Measurements from ENCODE around the gene TCP11.
A peak's percentile ranks its signal among the peaks of the same experiment; 100 is the strongest.

TCP11 gene

DNA sequence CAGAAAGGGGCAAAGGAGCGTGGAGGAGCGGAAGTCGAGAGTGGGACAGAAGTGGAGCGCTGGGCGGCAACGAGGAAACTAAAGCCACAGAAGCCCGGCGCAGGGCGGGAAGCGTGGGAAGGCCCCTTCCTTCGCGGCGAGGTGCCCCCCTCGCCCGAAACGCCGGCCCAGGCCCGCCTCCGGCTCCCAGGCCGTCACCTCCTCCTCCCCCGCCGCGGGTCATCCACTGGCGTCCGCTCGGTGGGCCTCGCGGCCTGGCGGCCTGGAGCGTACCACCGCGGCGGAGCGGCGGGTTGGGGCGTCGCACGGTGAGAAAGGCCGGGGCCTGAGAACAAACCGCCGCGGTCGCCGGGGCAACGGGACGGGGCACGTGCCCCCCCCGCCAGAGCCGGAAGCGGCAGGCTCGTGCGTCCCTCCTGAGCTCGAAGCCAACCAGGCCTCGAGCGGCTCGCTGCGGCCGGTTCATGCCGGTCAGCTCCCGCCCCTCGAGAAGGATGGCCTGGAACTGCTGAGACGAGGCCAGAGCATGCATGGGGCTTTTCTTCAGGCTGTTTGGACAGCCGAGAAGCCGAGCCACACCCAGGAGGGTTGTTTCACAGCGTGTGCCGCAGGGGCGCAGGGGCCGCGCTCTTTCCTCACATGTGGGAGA is at the start of gene TCP11:
TSS of gene TCP11 (minus strand) at position 333 of the 649 bp plus-strand sequence. CDS start 469 bp downstream, outside the sequence.
- no peak for DNase-seq

DNA sequence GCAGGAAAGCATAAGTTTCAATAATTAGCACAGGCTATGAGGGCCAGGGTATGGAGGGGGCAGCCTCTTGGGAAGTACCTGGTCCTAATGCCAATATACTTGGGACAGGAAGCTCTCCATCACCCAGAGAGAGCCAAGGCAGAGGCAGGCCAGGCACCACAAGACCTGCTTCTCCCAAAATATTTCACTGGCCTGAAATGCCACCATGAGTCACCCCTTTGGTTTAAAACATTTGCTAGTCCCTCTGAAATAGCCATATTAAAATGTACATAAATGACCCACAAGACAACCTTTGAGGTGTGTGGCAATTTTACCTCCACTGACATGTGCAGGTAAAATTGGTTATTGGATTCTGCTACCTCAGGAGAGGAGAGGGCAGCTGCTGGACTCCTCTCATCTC is 49.2 kb upstream of the TCP11 start:
- DNase-seq, result no peak

DNA sequence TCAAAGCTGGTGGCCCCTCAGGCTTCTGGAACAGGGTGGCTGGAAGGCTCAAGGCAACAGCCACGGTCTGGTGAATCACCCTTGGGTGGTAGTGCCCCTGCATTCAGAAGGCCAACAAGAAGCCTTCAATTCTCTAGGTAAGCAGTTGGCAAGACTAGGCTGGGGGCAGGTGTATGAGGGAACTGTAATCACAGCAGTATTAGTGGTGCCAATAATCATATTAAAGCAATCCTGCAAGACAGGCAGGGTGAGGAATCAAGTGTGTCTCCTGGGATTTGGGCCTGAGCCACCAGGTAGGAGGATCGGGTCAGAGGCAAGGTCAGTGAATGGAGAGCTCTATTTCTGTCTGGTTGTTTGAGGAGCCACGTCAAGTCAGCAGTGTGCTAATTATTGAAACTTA is 47.7 kb upstream of the TCP11 start:
- DNase-seq, result no peak

DNA sequence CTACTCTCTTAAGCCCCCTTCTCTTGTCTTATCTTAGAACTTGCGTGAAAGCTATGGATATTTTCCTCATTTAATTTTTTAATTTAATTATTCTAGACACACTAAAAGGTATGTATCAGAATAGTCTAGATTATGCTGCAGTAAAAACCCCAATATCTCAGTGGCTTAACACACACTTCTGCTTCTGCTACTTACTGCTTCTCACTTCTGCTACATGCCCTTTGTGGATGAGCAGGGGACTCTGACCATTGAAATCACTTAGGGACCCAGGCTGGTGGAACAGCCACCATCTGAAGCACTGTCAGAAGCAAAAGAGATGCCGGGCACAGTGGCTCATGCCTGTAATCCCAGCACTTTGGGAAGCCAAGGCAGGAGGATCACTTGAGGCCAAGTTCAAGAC is 45.4 kb upstream of the TCP11 start:
- no peak for DNase-seq

DNA sequence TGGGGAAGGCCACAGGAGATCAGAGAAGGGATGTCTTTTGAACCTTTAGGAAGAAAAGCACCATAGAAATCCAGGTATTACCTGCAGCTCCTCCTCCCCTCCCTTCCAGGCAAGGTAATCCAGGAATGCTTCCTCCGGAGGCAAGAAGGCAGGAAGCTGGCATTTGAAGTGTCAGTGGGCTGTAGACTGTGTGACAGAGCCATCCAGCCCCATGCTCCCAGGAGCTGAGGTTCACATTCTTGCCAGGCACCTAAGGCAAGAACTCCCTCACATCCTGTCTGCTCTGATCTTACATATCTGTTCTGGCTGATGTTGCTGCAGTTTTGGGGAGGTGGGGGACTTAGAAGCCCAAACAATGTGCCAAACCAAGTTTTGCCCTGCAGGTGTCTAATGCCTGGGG is 44.8 kb upstream of the TCP11 start:
- DNase-seq, result no peak

DNA sequence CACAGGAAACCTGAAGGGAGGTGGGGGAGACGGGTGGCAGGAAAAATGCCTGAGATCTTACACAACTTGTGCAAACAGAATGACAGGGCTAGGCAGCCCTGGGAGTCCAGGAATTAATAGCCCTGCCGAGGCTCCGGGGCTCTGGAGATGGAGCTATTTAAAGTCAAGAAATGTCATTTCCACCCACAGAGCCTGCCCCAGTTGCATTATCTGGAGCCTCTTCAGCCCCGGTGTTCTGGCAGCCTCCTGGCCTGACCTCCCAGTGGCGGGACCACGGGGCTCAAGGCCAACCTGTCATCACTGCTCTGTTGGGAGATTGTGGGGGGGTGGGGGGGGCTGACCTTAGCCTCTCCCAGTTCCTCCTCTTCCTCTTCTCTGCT is 44.2 kb upstream of the TCP11 start:
- no peak for DNase-seq

DNA sequence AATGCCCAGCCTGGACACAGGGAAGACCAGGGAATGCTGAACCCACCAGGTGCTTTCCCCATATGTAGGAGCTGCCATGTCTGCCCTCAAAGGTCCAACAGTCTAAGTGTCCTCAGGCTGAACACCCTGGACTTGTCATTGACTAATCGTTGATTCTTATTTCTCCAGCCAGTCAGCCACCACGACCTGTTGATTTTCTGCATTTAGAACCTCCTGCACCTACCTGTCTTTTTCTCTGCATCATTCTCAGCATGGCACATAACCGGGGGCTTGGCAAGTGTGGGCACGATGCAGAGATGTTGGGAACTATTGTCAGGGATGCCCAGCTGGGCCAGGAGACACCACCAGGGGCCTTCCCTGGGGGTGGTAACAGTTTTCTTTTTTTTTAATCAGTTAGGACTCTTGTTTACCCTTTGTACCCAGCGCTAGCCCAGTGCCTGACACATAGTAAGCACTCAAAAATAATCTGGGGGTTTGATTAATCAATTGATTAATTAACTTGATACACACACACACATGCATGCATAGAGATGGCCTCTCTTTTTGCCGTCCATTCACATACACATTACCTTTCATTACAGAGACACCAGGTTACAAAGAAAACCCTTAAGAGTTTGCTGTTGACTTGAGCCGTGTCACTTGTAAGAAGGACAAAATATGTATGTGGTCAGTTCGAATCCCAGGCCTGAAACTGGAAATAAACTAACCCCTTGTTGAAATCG is 43.6 kb upstream of the TCP11 start:
- DNase-seq, result no peak

DNA sequence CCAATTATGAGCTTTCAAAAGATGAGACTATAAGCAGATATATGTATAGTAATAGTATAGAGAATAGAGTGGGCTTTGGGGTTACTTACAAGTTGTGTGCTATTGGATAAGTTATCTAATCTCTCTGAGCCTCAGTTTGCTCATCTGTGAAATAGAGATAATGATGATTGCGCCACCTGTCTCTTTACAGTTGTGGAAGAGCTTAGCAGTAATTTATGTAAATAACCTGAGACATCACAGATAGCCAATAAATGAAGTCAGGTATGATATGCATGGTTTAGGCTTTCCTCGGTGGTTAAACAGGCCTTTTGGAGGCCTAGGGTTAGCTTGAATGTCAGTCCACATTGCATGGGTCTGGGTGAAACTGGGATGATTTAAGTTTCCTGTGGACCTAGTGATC is 42.8 kb upstream of the TCP11 start:
- DNase-seq, result no peak

DNA sequence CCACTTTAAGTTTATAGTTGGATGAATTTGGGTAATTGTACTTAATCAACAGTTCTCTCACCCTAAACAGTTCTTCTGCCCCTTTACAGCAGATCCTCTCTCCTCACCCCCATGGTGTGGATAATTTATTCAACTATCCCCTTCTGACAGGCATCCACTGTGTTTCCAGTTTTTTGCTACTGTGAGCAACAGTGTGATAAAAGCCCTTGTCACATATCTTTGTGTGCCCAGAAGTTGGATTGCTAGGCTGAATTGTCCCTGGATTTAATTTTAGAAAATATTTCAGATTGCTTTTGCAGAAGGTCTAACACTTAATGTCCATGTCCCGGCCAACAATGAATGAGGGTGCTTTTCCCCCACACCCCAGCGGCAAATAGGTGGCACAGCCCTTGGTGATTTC is 42.1 kb upstream of the TCP11 start:
- DNase-seq, result no peak

DNA sequence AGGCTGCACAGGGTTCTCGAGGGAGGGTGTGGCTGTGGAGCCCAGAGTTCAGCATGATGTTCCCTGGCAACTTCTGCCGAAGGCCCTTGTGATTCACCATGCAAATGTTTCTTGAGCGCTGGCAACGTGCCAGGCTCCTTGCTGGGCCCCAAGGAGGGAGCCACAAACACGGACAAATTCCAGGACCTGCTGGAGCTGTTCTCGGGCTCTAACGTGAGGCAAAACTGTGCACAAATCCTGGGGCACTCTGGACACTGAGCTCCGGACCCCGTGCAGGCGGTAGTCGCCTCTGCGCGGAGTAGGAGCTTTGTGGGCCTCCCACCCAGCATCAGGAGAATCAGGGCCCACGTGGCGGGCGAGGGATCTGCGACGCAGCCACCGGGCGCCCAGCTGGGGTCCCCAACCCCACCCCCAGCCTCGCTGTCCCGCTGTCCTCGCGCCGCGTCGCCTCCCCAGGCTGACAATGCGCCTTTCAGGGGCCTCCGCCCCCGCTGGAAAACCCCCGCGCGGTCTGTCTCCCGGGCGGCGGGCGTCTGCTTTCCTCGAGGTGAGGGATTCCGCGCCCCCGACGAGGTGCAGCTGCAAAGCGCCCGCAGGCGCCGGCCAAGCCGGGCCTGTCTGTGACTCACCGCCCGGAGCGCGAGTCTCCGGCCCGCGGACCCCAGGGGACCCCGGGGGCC is 40.9 kb upstream of the TCP11 start:
- DNase-seq, result peak in 2 of 56 donors; percentile 5 to 38

DNA sequence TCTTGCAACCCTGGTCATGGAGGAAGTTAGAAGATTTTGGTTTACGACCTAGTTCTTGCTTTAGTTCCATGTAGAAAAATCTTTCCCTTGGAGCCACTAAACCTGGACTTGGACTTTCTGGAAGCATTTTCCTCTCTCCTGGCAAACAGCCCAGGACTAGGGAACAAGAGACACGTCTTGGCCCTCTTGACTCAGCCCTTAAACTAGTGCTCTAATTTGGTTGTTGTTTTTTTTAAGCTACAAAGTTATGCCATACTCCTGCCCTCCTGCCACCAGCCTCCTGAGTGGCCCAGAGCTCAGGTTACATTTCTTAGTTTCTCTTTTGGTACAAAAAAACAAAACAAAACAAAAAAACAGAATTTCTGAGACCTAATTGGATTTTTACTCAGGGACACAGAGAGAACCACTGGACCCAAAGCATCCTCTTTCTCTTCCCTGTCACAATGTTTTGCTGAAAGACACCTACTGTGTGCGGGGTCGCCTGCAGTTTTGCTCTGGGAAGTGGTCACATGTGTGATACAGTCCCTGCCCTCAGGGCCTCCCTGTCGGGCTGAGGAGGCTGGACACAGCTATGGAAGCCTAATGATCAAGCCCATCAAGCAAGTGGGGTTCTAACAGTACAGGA is 40.3 kb upstream of the TCP11 start:
- DNase-seq, result no peak

DNA sequence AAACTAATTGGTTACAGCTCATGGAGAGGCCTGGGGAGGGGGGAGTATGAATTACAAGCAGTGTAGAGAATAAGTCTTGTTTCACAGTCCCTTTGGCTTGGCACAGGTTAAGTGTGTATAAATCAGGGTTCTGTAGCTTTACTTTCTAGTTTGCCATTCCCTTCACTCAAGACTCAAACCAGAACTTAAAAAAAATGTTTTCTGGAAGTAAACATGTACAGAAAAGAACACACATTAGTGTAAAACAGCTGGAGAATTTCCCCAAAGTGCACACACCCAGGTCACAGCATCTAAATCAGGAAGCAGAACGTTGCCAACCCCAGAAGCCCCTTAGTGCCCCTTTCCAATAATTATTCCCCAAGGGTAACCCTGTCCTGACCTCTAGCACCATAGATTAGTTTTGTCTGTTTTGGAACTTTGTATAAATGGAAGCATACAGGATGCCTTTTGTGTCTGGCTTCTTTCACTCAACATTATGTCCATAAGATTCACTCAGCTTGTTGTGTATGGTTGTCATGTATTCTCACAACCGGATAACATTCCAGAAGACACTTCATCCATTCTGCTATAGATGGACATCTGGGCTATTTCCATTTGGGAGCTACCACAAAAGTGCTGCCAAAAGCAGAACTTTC is 38.9 kb upstream of the TCP11 start:
- DNase-seq, result no peak

DNA sequence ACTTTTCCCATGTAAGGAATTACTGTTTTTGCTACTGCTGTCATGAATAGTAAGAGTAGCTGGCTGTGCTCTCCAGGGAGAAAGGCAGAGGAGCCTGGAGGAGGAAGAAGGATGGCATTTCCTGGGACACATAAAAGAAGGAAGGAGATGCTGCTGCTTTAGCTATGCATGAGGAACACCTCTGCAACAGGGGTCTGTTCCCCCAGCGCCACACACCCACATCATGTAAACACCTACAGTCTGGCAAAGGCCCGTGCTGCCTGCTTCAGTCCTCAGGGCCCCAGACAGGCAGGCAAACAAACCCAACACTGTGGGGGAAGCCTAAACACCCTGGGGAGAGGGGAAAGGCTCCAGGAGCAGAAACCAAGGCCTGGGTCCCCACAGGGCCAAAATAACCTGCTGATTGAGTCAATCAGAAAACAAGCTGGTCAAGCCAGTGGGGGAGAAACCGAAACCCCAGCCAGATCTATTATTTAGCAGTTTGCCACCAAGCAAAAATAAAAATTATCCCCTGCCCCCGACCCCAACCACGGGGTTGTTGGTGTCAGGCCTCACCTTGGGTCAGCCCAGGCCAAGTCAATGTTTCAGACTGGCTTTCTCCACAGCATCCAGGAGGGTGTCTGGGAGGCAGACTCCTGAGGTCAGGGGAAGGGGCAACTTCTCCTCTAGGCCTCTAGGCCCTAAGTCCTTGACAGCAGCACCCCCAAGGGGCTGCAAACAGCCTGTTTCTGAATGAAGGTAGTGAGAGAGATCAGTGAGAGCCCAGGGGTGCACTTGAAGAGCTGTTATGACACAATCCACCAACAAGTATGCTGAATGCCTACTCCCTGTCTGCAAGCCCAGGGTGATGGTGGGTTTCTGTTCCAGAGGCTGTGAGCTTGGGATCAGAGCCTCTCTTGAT is 38.0 kb upstream of the TCP11 start:
- DNase-seq, result no peak

DNA sequence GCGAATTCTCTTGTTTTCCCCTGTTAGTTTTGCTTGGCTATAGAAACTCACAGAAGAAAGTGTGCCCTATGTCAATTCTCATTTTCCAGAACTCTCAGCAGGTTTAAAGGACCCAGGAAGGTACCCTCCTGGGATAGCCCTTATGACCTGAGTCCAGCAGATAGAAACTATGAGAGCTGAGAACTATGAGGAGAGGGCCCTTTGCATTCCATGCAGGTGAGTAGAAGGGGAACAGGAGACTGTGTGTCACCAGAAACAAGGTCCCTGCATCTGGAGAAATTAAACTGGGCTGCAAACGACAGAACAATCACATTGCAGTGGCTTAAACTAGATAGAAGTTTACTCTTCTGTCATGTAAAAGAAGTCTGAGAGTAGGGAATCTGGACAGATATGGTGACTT is 36.9 kb upstream of the TCP11 start:
- no peak for DNase-seq

DNA sequence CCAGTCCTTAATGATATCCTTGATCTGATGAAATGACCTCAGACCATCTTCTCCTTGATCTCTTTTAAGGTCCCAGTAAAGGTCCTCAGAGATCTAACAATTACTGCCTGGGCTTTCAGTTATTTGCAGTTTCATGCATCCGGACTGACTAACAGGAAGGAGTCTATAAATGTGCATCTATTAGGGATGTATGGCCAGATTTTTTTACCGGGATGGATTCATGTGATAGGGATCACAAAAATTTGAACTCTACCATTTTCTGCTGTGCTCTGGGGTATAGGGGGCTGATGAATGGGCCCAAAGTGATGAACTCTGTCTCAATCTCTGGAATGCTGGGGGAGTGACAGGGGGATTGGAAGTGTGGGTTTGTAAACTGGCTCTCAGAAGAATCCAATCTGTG is 36.5 kb upstream of the TCP11 start:
- DNase-seq, result no peak

DNA sequence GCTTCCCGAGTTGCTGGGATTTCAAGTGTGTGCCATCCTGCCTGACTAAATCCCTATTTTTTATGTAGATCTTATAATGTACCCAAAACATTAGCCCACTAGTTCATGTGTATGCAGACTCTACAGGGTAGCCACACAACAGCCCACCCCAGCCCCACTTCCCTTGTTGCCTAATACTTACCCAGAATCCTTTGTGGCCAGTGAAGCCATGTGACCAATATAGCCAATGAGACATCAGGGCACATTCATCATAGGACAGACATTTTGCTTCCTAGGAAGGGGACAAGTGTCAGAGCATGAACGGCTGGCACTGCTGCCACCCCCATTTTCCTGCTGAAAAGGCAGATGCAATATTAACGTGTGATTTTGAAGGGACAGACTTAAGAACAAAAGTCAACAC is 36.0 kb upstream of the TCP11 start:
- no peak for DNase-seq

DNA sequence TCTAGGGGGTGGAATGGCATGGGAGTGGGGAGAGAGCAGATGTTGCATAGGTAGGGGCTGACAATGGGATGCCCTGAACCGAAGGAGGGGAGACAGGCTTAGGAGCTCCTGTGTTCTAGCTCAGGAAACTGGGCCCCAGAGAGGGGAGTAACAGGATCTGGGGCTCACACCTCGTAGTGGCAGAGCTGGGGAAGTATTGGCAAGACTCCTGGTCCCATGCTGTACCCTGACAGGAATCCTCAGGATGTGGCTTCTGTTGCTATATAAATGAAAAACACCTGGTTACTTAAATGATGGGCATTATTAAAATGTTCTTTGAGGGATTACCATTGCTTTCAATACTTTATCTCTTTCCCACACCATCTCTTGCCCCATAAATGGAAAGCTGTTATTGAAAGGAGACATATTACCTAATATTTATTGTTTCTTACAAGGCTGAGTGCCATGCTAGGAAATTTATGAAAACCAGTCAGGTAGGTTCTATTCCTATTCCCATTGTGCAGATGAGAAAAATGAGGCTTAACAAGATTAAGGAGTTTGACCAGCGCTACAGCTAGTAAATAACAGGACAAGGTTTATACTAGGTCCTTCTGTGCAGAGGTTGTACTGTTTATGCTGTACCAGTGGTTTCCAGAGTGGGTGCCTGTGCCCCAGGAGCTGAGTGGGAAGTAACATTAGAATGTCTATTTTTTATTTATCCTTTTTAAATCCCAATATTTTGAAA is 35.3 kb upstream of the TCP11 start:
- DNase-seq, result no peak

DNA sequence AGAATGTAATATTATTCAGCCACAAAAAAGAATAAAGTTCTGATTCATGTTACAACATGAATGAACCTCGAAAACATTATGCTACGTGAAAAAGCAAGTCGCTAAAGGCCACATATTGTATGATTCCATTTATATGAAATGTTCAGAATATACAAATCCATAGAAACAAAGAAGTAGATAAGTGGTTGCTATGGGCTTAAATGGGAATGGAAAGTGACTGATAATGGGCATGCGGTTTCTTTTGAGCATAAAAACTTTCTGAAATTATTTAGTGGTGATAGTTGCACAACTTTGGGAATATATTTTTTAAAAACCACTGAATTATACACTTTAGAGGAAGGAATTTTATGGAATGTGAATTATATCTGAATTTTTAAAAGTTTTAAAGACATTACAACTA is 33.4 kb upstream of the TCP11 start:
- DNase-seq, result no peak

DNA sequence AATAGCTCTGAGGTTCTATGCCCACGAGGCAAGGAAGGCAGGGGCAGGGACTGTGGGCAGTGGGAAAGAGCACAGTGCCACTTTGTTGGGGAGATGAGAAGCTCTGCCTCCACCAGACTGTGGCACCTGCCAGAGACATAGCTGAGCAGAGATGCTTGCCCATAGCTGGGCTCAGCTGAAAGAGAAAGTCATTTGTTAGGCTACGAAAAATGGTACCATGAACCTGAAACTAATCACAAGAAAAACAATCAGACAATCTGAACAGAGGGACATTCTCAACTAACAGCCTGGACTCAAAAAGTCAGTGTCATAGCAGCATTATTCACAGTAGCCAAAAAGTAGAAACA is 32.9 kb upstream of the TCP11 start:
- DNase-seq, result no peak

DNA sequence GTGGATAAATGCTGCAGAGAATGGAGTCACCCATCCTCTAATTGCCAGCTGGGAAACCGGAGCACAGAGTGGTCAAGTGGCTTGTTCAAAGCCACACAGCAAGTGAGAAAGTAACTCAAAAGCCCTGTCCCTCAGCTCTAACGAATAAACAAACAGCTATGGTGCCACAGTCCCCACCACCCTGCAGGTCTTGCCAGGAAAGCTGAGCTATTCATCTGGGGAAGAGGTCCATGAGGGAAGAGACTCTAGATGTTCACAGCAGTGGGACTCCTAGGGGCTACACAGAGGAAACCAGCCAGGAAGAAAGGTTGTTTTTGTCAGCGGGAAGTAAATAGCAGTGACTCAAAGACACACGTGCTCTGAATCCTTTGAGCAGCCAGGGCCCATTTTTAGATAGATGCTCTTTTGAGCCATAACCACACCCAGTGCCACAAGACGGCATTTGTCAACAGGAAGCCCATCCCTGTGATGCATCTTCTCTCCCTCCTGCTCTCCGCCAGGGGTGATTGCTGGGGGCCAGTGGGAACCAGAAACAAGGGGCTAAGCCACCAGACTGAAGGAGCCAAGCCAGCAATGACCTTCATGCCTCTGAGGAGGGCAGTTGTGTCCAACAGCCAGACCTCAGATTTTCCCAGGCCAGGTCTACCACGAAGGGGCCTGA is 32.4 kb upstream of the TCP11 start:
- peak in 1 of 56 donors; percentile 22 for DNase-seq
